PFSK-1 (cell line): ENCODE results near the gene PTPRN2.

Source experiments
- FOXP2 ChIP-seq: optimal IDR thresholded peaks from 2 replicates; pipeline ENCODE3; 2011; ENCODE audit warnings: borderline replicate concordance, control low read depth, inconsistent platforms; ENCODE audit not compliant: insufficient read depth; ENCODE audit errors: extremely low read length, extremely low read depth
- POLR2AphosphoS5 ChIP-seq: IDR thresholded peaks from 2 replicates; pipeline ENCODE4 v1.6.1; 2012; ENCODE audit warnings: low read depth, mild to moderate bottlenecking, control low read depth, low read length, moderate library complexity
- SIN3A ChIP-seq: IDR thresholded peaks from 2 replicates; pipeline ENCODE4 v1.6.1; 2012; ENCODE audit warnings: mild to moderate bottlenecking, low read length, moderate library complexity, borderline replicate concordance; ENCODE audit not compliant: insufficient read depth
- TAF1 ChIP-seq: IDR thresholded peaks from 2 replicates; pipeline ENCODE4 v1.6.1; 2012; ENCODE audit warnings: low read length, control low read depth, borderline replicate concordance; ENCODE audit not compliant: insufficient read depth
- TF ChIP-seq, protein P1 (sequence below), 2 experiments: IDR thresholded peaks; 2 replicates each; pipeline versions ENCODE4 v1.6.1 to v1.8.0; 2011 to 2012; ENCODE audit warnings: low read depth in 2 of 2, low read length in 2 of 2, control low read depth in 1 of 2, inconsistent platforms in 1 of 2, mild to moderate bottlenecking in 1 of 2, moderate library complexity in 1 of 2; ENCODE audit not compliant: insufficient read depth in 1 of 2

The PTPRN2 gene

DNA sequence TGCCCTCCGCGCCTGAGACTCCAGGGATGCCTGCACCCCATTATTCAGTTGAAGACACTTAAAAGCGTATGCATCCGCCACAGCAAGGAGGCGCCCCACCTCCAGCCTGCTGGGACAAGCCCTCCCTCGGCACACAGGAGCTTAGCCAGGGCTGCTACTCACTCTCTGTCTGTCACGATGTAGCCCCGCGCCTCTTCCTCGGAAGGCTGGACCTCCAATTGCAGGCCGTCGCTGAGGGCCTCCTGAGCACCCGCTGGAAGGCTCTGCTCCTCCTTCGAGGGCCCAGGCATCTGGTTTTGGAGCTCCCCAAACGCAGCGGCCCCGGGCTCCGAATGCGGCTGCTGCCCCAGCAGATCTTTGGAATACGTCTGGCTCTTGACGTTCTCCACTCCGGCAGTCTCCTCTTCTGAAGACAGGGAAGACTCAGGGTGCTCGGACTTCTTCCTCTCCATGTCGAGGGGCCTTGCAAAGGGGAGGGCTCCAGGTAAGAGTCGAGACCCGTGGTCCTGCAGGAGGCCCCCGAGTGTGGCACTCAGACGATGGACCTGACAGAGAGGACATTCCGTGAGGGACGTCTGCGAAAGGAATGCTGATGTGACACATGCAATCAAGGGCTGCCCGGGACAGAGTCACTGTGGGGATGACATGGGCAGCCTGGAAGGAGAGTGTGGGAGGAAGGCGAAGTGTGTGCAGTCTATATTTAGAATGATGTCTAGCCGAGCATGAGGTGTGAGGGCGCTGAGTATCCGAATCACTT, 453.9 kb downstream of the PTPRN2 start:
- TF ChIP-seq POLR2AphosphoS5 (no peak), FOXP2 (no peak), SIN3A (no peak)
- TF ChIP-seq, protein P1, sequence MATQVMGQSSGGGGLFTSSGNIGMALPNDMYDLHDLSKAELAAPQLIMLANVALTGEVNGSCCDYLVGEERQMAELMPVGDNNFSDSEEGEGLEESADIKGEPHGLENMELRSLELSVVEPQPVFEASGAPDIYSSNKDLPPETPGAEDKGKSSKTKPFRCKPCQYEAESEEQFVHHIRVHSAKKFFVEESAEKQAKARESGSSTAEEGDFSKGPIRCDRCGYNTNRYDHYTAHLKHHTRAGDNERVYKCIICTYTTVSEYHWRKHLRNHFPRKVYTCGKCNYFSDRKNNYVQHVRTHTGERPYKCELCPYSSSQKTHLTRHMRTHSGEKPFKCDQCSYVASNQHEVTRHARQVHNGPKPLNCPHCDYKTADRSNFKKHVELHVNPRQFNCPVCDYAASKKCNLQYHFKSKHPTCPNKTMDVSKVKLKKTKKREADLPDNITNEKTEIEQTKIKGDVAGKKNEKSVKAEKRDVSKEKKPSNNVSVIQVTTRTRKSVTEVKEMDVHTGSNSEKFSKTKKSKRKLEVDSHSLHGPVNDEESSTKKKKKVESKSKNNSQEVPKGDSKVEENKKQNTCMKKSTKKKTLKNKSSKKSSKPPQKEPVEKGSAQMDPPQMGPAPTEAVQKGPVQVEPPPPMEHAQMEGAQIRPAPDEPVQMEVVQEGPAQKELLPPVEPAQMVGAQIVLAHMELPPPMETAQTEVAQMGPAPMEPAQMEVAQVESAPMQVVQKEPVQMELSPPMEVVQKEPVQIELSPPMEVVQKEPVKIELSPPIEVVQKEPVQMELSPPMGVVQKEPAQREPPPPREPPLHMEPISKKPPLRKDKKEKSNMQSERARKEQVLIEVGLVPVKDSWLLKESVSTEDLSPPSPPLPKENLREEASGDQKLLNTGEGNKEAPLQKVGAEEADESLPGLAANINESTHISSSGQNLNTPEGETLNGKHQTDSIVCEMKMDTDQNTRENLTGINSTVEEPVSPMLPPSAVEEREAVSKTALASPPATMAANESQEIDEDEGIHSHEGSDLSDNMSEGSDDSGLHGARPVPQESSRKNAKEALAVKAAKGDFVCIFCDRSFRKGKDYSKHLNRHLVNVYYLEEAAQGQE (IDR thresholded peaks at IDR 0.05; ENCODE audit: insufficient read depth in 1 of 2, low read depth in 2 of 2, low read length in 2 of 2) = no peak

DNA sequence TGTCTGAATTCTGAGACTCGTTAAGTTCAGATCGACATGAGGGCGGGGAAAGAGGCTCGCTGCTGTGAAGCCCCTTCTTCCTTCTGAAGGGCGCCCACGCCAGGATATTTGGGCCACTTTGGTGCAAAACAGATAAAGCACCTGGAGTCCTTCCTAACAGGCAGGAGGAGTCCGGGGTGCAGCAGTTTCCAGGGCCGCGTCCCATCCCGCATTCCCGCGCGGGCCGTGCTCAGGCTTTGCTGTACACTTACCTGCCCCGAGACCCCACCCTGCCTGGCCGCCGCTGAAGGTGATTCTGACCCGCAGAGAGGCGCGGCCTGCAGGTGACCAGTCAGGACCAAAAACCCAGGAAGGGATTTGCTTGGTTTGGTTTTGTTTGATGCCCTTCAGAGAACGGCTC, 454.6 kb downstream of the PTPRN2 start:
- TF ChIP-seq POLR2AphosphoS5 (no peak), TAF1 (no peak), SIN3A (no peak), FOXP2 (no peak)
- TF ChIP-seq, protein P1 (IDR thresholded peaks at IDR 0.05; ENCODE audit: insufficient read depth in 1 of 2, low read depth in 2 of 2, low read length in 2 of 2) = no peak

DNA sequence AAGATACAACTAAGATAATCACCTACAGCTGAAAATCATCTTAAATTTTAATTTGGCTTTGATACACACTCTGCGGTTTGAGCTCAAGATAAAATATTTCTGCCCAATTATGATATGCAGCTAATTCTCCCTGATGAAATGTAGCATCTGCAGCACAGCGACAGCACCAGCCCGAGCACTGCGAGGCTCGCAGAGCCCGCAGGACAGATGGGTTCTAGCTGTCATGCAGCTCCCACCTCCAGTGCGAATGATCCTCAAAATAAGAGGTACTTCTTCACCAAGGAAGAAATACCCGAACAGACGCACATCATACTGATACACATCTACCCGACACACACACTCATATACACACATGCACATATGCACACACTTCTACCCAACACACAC, 457.6 kb downstream of the PTPRN2 start:
- no peak for TF ChIP-seq POLR2AphosphoS5
- TF ChIP-seq SIN3A = no peak
- no peak for TF ChIP-seq FOXP2
- no peak for TF ChIP-seq TAF1
- TF ChIP-seq, protein P1 (IDR thresholded peaks at IDR 0.05; ENCODE audit: insufficient read depth in 1 of 2, low read depth in 2 of 2, low read length in 2 of 2) = no peak

DNA sequence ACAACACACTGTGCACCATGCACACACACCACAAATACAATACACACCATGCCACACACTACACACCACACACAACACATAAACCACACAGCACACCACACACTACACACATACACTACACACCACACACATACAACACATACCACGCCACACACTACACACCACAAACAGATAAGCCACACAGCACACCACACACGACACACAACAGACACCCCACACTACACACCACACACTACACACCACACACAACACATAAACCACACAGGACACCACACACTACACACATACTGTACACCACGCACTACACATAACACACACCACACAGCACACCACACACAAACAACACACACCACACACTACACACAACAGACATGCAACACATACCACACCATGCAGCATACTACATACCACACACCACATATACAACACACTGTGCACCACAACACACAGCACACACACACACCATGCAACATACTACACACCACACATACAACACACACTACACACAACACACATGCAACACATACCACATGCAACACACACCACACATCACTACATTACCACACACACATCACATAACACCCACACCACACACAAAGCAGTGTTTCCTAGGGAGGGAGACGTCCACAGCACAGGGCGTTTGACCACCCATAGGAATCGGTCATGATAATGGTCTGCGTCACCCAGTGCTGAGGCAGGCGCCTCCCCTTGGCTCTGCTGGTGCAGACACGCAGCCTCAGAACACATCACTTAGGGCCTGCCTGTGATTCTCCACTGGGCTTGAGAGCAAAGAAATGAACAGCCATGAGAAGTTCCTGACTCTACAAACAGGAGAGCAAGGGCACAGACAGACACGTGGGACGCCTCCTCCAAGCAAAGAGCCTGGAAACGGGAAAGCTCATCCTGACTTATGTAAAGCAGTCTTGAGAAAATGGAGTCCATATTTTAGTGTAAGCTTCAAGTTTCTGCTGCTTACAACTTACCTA, 458.3 kb downstream of the PTPRN2 start:
- TF ChIP-seq SIN3A (no peak), POLR2AphosphoS5 (no peak), TAF1 (no peak), FOXP2 (no peak)

DNA sequence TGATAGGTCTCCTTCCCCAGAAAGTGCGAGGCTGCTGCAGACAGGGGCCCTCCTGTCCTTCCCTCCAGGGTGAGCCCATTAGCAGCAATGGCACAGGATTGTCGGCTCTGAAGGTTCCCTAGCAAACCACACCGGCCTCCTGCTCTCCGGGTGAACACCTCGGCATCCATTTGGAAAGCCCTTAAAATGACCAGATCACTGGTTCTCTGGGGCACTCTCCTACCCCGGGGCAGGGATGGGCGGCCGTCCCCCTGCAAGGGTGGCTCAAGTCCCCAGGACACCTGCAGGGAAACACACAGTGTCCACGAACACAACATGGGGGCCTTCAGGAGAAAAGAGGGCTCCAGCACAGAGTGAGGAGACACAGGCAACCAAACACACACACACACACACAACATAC, 459.1 kb downstream of the PTPRN2 start:
- TF ChIP-seq, protein P1 (IDR thresholded peaks at IDR 0.05; ENCODE audit: insufficient read depth in 1 of 2, low read depth in 2 of 2, low read length in 2 of 2) = no peak
- TF ChIP-seq TAF1 = no peak
- TF ChIP-seq FOXP2 = no peak
- no peak for TF ChIP-seq POLR2AphosphoS5
- no peak for TF ChIP-seq SIN3A
